ENCODE data around the gene TMA16.

DNA sequence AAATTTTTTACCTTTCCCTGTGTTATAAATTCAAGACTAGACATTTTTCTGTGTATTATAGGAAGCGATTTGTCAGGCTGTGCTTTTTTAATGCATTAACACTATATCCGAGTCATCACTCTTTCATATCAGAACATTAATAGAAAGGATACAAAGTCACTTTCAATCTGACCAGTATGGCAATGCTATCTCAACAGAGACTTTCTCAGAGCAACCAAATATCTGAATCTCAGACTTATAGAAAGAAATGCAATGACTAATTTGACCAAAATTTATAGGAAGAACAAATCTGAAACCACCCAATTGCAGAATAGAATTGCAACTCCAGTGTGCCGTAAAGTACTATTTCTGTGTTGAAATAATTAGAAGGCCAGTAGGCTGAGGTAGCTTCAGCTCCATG is 20.5 kb upstream of the TMA16 start:
- no peak for TF ChIP-seq EZH2 (IDR thresholded peaks at IDR 0.05; ENCODE audit: borderline replicate concordance, insufficient read depth, low read depth, low read length, poor library complexity, severe bottlenecking)
- TF ChIP-seq, protein P1, sequence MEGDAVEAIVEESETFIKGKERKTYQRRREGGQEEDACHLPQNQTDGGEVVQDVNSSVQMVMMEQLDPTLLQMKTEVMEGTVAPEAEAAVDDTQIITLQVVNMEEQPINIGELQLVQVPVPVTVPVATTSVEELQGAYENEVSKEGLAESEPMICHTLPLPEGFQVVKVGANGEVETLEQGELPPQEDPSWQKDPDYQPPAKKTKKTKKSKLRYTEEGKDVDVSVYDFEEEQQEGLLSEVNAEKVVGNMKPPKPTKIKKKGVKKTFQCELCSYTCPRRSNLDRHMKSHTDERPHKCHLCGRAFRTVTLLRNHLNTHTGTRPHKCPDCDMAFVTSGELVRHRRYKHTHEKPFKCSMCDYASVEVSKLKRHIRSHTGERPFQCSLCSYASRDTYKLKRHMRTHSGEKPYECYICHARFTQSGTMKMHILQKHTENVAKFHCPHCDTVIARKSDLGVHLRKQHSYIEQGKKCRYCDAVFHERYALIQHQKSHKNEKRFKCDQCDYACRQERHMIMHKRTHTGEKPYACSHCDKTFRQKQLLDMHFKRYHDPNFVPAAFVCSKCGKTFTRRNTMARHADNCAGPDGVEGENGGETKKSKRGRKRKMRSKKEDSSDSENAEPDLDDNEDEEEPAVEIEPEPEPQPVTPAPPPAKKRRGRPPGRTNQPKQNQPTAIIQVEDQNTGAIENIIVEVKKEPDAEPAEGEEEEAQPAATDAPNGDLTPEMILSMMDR (IDR thresholded peaks at IDR 0.05), result no peak
